Sigmoid colon (tissue), 7 donors: ENCODE data around the gene CDC42SE2. TPM values are rescaled to one million over a fixed set of nuclear protein-coding genes. Genes with fewer than 3 reads are reported as not detected.

Experiments
- DNase-seq: peaks from one replicate; pipeline ENCODE4 v3.0.0-alpha.2; 2019
- H3K27ac ChIP-seq, 4 donors: fragments of 200-600 bp; sonication (generic); one replicate each; pipeline ENCODE4 v1.5.1; 2016 to 2019; ENCODE audit warnings: mild to moderate bottlenecking in 1 of 4
- H3K27me3 ChIP-seq, 3 donors: fragments of 200-600 bp; sonication (generic); one replicate each; pipeline ENCODE4 v1.5.1; 2019; ENCODE audit warnings: mild to moderate bottlenecking in 1 of 3
- H3K36me3 ChIP-seq, 4 donors: fragments of 200-600 bp; sonication (generic); one replicate each; pipeline ENCODE4 v1.5.1; 2016 to 2019
- H3K4me1 ChIP-seq, 4 donors: fragments of 200-600 bp; sonication (generic); one replicate each; pipeline ENCODE4 v1.5.1; 2017 to 2019
- H3K4me3 ChIP-seq, 4 donors: fragments of 200-600 bp; sonication (generic); one replicate each; pipeline ENCODE4 v1.5.1; 2017 to 2019; ENCODE audit warnings: mild to moderate bottlenecking in 2 of 4, moderate library complexity in 1 of 4
- H3K9me3 ChIP-seq, 4 donors: fragments of 200-600 bp in 3 of 4; sonication (generic) in 3 of 4; one replicate each; pipeline versions ENCODE4 v1.5.1 to v1.6.1; 2013 to 2019
- EP300 ChIP-seq, 4 donors: sonication (generic); formaldehyde crosslinking; IDR thresholded peaks; one replicate each; pipeline ENCODE4 v1.6.1; 2017; ENCODE audit warnings: antibody characterized with exemption in 4 of 4
- POLR2A ChIP-seq, 2 donors: fragments of 450-650 bp; IDR thresholded peaks; one replicate each; pipeline ENCODE4 v1.6.1; 2016; ENCODE audit warnings: antibody characterized with exemption in 2 of 2, mild to moderate bottlenecking in 2 of 2, moderate library complexity in 2 of 2
- POLR2AphosphoS5 ChIP-seq, 4 donors: sonication (generic); formaldehyde crosslinking; IDR thresholded peaks; one replicate each; pipeline ENCODE4 v1.6.1; 2017; ENCODE audit warnings: antibody characterized with exemption in 4 of 4
- WGBS, 2 donors: extraction: QIAGEN DNeasy Blood & Tissue Kit; methylation state at CpG; one replicate each; pipeline ENCODE4 v1.1.7; 2013; 5-methylcytosine and 5-hydroxymethylcytosine counted together
- intact Hi-C: fragments of 100-400 bp; cut with DNase I; formaldehyde crosslinking; loops from one replicate; pipeline ENCODE4 v1.15.1; 2023
- polyA plus RNA-seq, 3 donors: library from polyadenylated mRNA; stranded (reverse); fragments of 200-250 nt; gene quantifications; one replicate each; pipeline ENCODE4 v1.2.3, GENCODE V29; 2013
- total RNA-seq, 4 donors: library from RNA; depleted of rRNA; stranded (reverse); fragments of >200 nt; gene quantifications; one replicate each; pipeline ENCODE4 v1.1.0, GENCODE V29; 2016
- TF ChIP-seq, protein P1 (sequence below), 4 experiments: fragments of 450-650 bp in 3 of 4; fragments of 200-600 bp in 1 of 4; IDR thresholded peaks; one replicate each; pipeline ENCODE4 v1.5.1; 2016 to 2019; ENCODE audit warnings: antibody characterized with exemption in 4 of 4, mild to moderate bottlenecking in 3 of 4, moderate library complexity in 2 of 4
- donor health status: healthy with polysubstance abuse.
- donor health status: Bipolar disorder and iron deficiency.
- donor health status: healthy.

CDC42SE2 gene
- total and polyA plus RNA-seq, 7 donors: 24.1 to 109 (median 33.2) TPM

GRCh38 chr5:131318455-131318854 is 54.6 kb downstream of the CDC42SE2 start:
- no peak for DNase-seq
- no peaks in the 10 kb centered on the region for H3K27me3 ChIP-seq
- TF ChIP-seq, protein P1, sequence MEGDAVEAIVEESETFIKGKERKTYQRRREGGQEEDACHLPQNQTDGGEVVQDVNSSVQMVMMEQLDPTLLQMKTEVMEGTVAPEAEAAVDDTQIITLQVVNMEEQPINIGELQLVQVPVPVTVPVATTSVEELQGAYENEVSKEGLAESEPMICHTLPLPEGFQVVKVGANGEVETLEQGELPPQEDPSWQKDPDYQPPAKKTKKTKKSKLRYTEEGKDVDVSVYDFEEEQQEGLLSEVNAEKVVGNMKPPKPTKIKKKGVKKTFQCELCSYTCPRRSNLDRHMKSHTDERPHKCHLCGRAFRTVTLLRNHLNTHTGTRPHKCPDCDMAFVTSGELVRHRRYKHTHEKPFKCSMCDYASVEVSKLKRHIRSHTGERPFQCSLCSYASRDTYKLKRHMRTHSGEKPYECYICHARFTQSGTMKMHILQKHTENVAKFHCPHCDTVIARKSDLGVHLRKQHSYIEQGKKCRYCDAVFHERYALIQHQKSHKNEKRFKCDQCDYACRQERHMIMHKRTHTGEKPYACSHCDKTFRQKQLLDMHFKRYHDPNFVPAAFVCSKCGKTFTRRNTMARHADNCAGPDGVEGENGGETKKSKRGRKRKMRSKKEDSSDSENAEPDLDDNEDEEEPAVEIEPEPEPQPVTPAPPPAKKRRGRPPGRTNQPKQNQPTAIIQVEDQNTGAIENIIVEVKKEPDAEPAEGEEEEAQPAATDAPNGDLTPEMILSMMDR (IDR thresholded peaks at IDR 0.05): no peak

GRCh38 chr5:131321066-131321465 is 57.2 kb downstream of the CDC42SE2 start:
- no peak for DNase-seq
- Histone ChIP-seq H3K4me1 (peaks cover 0 to 21% (median 11%) of the 10 kb centered on the region in 4 donors), H3K9me3 (no peaks in the 10 kb centered on the region), H3K36me3 (no peaks in the 10 kb centered on the region), H3K27ac (no peak overlapping the region), H3K27me3 (no peaks in the 10 kb centered on the region), H3K4me3 (no peak overlapping the region)
- TF ChIP-seq POLR2A (IDR thresholded peaks at IDR 0.05) (no peak), POLR2AphosphoS5 (IDR thresholded peaks at IDR 0.05) (no peak), EP300 (IDR thresholded peaks at IDR 0.05) (no peak)
- TF ChIP-seq, protein P1 (IDR thresholded peaks at IDR 0.05): no peak
- intact Hi-C loops: no loop called here
- 43 to 47% methylated on average over 2 of the region's 2 CpGs for WGBS, 2 donors

More at GRCh38 chr5:131318455-131318854, 54.6 kb downstream of the CDC42SE2 start:
- Histone ChIP-seq H3K4me3 (no peak overlapping the region), H3K9me3 (no peaks in the 10 kb centered on the region), H3K4me1 (peaks cover 0 to 22% (median 3%) of the 10 kb centered on the region in 4 donors), H3K36me3 (no peaks in the 10 kb centered on the region), H3K27ac (no peak overlapping the region)
- intact Hi-C loops: no loop called here

DNA sequence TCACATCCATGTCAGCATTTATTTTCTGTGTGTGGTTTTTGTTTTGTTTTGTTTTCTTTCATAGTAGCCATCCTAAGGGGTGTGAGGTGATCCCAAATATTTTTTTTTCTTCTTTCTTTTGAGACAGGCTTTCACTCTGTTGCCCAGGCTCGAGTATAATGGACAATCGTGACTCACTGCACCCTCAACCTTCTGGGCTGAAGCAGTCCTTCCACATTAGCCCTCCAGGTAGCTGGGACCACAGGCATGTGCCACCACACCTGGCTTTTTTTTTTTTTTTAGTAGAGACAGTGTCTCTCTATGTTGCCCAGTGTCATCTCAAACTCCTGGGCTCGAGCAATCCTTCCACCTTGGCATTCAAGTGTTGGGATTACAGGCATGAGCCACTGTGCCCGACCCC is 59.1 kb downstream of the CDC42SE2 start:
- no peak for DNase-seq
- H3K36me3 ChIP-seq: no peaks in the 10 kb centered on the region
- 71 to 86% methylated on average over 4 of the region's 4 CpGs for WGBS, 2 donors
- no peaks in the 10 kb centered on the region for H3K27me3 ChIP-seq
- TF ChIP-seq POLR2AphosphoS5 (IDR thresholded peaks at IDR 0.05) (no peak), EP300 (IDR thresholded peaks at IDR 0.05) (no peak), POLR2A (IDR thresholded peaks at IDR 0.05) (no peak)
- TF ChIP-seq, protein P1 (IDR thresholded peaks at IDR 0.05): no peak
- peaks cover 0 to 19% (median 11%) of the 10 kb centered on the region in 4 donors for H3K4me1 ChIP-seq
- no peak overlapping the region for H3K27ac ChIP-seq
- intact Hi-C loops: no loop called here
- no peak overlapping the region for H3K4me3 ChIP-seq
- no peaks in the 10 kb centered on the region for H3K9me3 ChIP-seq

GRCh38 chr5:131323378-131323777 is 59.5 kb downstream of the CDC42SE2 start:
- Histone ChIP-seq H3K36me3 (no peaks in the 10 kb centered on the region), H3K27me3 (no peaks in the 10 kb centered on the region), H3K4me1 (peaks cover 0 to 19% (median 12%) of the 10 kb centered on the region in 4 donors), H3K4me3 (no peak overlapping the region), H3K27ac (no peak overlapping the region), H3K9me3 (no peaks in the 10 kb centered on the region)
- TF ChIP-seq EP300 (IDR thresholded peaks at IDR 0.05) (no peak), POLR2AphosphoS5 (IDR thresholded peaks at IDR 0.05) (no peak), POLR2A (IDR thresholded peaks at IDR 0.05) (no peak)
- TF ChIP-seq, protein P1 (IDR thresholded peaks at IDR 0.05): no peak
- intact Hi-C loops: no loop called here
- DNase-seq: no peak

DNA sequence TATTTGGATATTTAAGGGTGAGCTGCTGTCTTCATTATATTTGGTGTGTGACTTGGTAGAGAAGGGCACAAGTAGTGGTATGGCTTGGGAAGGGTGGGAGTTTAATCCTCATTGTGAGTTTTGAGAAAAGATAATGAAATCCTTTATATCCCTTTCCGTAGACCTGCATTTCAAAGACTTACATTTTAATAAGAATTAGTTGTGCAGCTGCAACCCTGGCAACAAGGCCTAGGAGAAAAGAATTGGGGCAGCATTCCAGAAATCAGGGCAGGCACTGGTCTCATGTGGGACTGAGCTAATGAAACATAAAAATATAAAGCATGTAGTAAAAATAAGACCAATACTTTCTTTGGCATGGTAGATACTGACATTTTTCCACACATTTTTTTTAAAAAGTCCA is 60.5 kb downstream of the CDC42SE2 start:
- H3K9me3 ChIP-seq: no peaks in the 10 kb centered on the region
- 46 to 60% methylated on average over 1 of the region's 1 CpG for WGBS, 2 donors
- TF ChIP-seq, protein P1 (IDR thresholded peaks at IDR 0.05): no peak
- TF ChIP-seq POLR2A (IDR thresholded peaks at IDR 0.05): no peak
- TF ChIP-seq EP300 (IDR thresholded peaks at IDR 0.05): no peak
- TF ChIP-seq POLR2AphosphoS5 (IDR thresholded peaks at IDR 0.05): no peak
- intact Hi-C loops: no loop called here
- no peaks in the 10 kb centered on the region for H3K27me3 ChIP-seq
- H3K27ac ChIP-seq: no peak overlapping the region
- H3K4me3 ChIP-seq: no peak overlapping the region
- no peak for DNase-seq
- peaks cover 0 to 25% (median 19%) of the 10 kb centered on the region in 4 donors for H3K4me1 ChIP-seq
- no peaks in the 10 kb centered on the region for H3K36me3 ChIP-seq
